HAP-1 (cell line): Measurements from ENCODE around the gene LYPD6B.
"Not testable (repeated sequence)": the region's sequence is repeated elsewhere in the genome, so short reads cannot be mapped to it uniquely, and the experiment has no call there.

Source experiments
- DNase-seq, 2 experiments: peaks; one replicate each; pipeline ENCODE4 v3.0.0-alpha.2; 2016 to 2020; ENCODE audit warnings: low spot score in 2 of 2
- H3K27me3 ChIP-seq: fragments of 250-450 bp; sonication (Bioruptor Pico); 2 replicates; pipeline ENCODE4 v1.5.1; 2020; ENCODE audit warnings: low read depth, mild to moderate bottlenecking, moderate library complexity
- H3K36me3 ChIP-seq: fragments of 250-450 bp; sonication (Bioruptor Pico); replicated peaks from 2 replicates; pipeline ENCODE4 v1.5.1; 2020; ENCODE audit warnings: mild to moderate bottlenecking
- H3K4me1 ChIP-seq: fragments of 250-450 bp; sonication (Bioruptor Pico); 2 replicates; pipeline ENCODE4 v1.5.1; 2020; ENCODE audit warnings: mild to moderate bottlenecking
- H3K4me3 ChIP-seq: fragments of 250-450 bp; sonication (Bioruptor Pico); 2 replicates; pipeline ENCODE4 v1.5.1; 2020; ENCODE audit warnings: mild to moderate bottlenecking, moderate library complexity
- H3K9me3 ChIP-seq: fragments of 250-450 bp; sonication (Bioruptor Pico); 2 replicates; pipeline ENCODE4 v1.5.1; 2020; ENCODE audit warnings: mild to moderate bottlenecking, moderate library complexity
- in situ Hi-C: fragments of 300-500 bp; cut with MboI; formaldehyde crosslinking; loops from 3 replicates; pipeline ENCODE4 v1.14.3; 2020; ENCODE audit warnings: low sequenced_read_pairs, inconsistent platforms, mixed read lengths

Gene LYPD6B

GRCh38 chr2:149224543-149224942, 186.0 kb downstream of the LYPD6B start:
- H3K9me3 ChIP-seq: no peaks in the 10 kb centered on the region
- in situ Hi-C loops: no loop called here
- H3K4me1 ChIP-seq: peaks cover 3% of the 10 kb centered on the region; the same call in 1 of the 2 replicates
- no peak for DNase-seq
- no peaks in the 10 kb centered on the region for H3K36me3 ChIP-seq
- no peaks in the 10 kb centered on the region; the same call in none of the 2 replicates for H3K27me3 ChIP-seq
- H3K4me3 ChIP-seq: no peak overlapping the region

- Histone ChIP-seq H3K4me1 (peaks cover 3% of the 10 kb centered on the region; the same call in 1 of the 2 replicates), H3K36me3 (no peaks in the 10 kb centered on the region), H3K4me3 (no peak overlapping the region), H3K9me3 (no peaks in the 10 kb centered on the region), H3K27me3 (no peaks in the 10 kb centered on the region; the same call in none of the 2 replicates)
- DNase-seq: no peak
- in situ Hi-C loops: no loop called here
Measured at GRCh38 chr2:149225446-149225845, 186.9 kb downstream of the LYPD6B start.

- Histone ChIP-seq H3K4me1 (no peaks in the 10 kb centered on the region), H3K27me3 (no peaks in the 10 kb centered on the region; the same call in none of the 2 replicates), H3K36me3 (no peaks in the 10 kb centered on the region), H3K4me3 (no peak overlapping the region), H3K9me3 (no peaks in the 10 kb centered on the region)
- DNase-seq: no peak
- in situ Hi-C loops: no loop called here
Measured at GRCh38 chr2:149226790-149227189, 188.3 kb downstream of the LYPD6B start.

GRCh38 chr2:149235816-149236375, 197.4 kb downstream of the LYPD6B start:
- no peaks in the 10 kb centered on the region; the same call in none of the 2 replicates for H3K27me3 ChIP-seq
- no peaks in the 10 kb centered on the region for H3K36me3 ChIP-seq
- no peaks in the 10 kb centered on the region; the same call in 1 of the 2 replicates for H3K9me3 ChIP-seq
- H3K4me3 ChIP-seq: no peak overlapping the region
- no peak for DNase-seq
- H3K4me1 ChIP-seq: 0 out of 2 replicates have a peak, but pooled peaks cover 4% of the 10 kb centered on the region
- in situ Hi-C loops: no loop called here

- no peaks in the 10 kb centered on the region for H3K36me3 ChIP-seq
- in situ Hi-C loops: no loop called here
Measured at GRCh38 chr2:149236410-149236809, 197.9 kb downstream of the LYPD6B start.

GRCh38 chr2:149246186-149246585, 207.7 kb downstream of the LYPD6B start:
- Histone ChIP-seq H3K4me1 (no peaks in the 10 kb centered on the region), H3K4me3 (no peak overlapping the region), H3K36me3 (no peaks in the 10 kb centered on the region), H3K27me3 (no peaks in the 10 kb centered on the region), H3K9me3 (no peaks in the 10 kb centered on the region)
- DNase-seq: no peak
- in situ Hi-C loops: no loop called here

More at GRCh38 chr2:149236410-149236809, 197.9 kb downstream of the LYPD6B start:
- 0 out of 2 replicates have a peak, but pooled peaks cover 4% of the 10 kb centered on the region for H3K4me1 ChIP-seq
- H3K9me3 ChIP-seq: no peaks in the 10 kb centered on the region; the same call in 1 of the 2 replicates
- no peak overlapping the region for H3K4me3 ChIP-seq
- DNase-seq: no peak
- no peaks in the 10 kb centered on the region; the same call in none of the 2 replicates for H3K27me3 ChIP-seq

GRCh38 chr2:149251436-149251835, 212.9 kb downstream of the LYPD6B start:
- H3K36me3 ChIP-seq, in situ Hi-C loops, H3K4me1 ChIP-seq, H3K9me3 ChIP-seq, H3K27me3 ChIP-seq, H3K4me3 ChIP-seq, DNase-seq: not testable (repeated sequence)

- H3K4me3 ChIP-seq, DNase-seq, in situ Hi-C loops, H3K36me3 ChIP-seq, H3K4me1 ChIP-seq, H3K9me3 ChIP-seq, H3K27me3 ChIP-seq: not testable (repeated sequence)
Measured at GRCh38 chr2:149256877-149257276, 218.4 kb downstream of the LYPD6B start.

- no peaks in the 10 kb centered on the region for H3K9me3 ChIP-seq
- in situ Hi-C loops: no loop called here
- no peak overlapping the region for H3K4me3 ChIP-seq
- no peaks in the 10 kb centered on the region for H3K36me3 ChIP-seq
- H3K27me3 ChIP-seq: peaks cover 4% of the 10 kb centered on the region; the same call in 1 of the 2 replicates
- H3K4me1 ChIP-seq: no peaks in the 10 kb centered on the region
- DNase-seq: no peak
Measured at GRCh38 chr2:149258531-149258930, 220.0 kb downstream of the LYPD6B start.

GRCh38 chr2:149259136-149259535, 220.6 kb downstream of the LYPD6B start:
- H3K4me1 ChIP-seq: no peaks in the 10 kb centered on the region
- H3K36me3 ChIP-seq: no peaks in the 10 kb centered on the region
- DNase-seq: no peak
- H3K4me3 ChIP-seq: no peak overlapping the region
- H3K27me3 ChIP-seq: peaks cover 4% of the 10 kb centered on the region; the same call in 1 of the 2 replicates
- H3K9me3 ChIP-seq: no peaks in the 10 kb centered on the region
- in situ Hi-C loops: no loop called here

GRCh38 chr2:149261692-149262091, 223.2 kb downstream of the LYPD6B start:
- in situ Hi-C loops: no loop called here
- Histone ChIP-seq H3K27me3 (no peaks in the 10 kb centered on the region), H3K4me1 (no peaks in the 10 kb centered on the region), H3K9me3 (no peaks in the 10 kb centered on the region), H3K36me3 (no peaks in the 10 kb centered on the region), H3K4me3 (no peak overlapping the region)
- no peak for DNase-seq
